ENCODE data around the gene ELMOD3. TPM values are rescaled to one million over a fixed set of nuclear protein-coding genes. Genes with fewer than 3 reads are reported as not detected.
"Not testable (repeated sequence)": the region's sequence is repeated elsewhere in the genome, so short reads cannot be mapped to it uniquely, and the experiment has no call there.

Gene ELMOD3
- total RNA-seq, 1 donor from 2014 or later, result 14.3 TPM

- Mint-ChIP-seq H3K4me3 (ENCODE audit: unreplicated experiment) (no peak overlapping the region), H3K9me3 (ENCODE audit: low read depth) (no peaks in the 10 kb centered on the region), H3K27ac (ENCODE audit: unreplicated experiment) (no peak overlapping the region), H3K4me1 (ENCODE audit: low read depth) (peaks cover 28% of the 10 kb centered on the region), H3K36me3 (ENCODE audit: low read depth) (peaks cover 17% of the 10 kb centered on the region), H3K27me3 (ENCODE audit: low read depth) (no peaks in the 10 kb centered on the region)
- no peak for DNase-seq (ENCODE audit: low spot score)
- TF ChIP-seq, protein P1, sequence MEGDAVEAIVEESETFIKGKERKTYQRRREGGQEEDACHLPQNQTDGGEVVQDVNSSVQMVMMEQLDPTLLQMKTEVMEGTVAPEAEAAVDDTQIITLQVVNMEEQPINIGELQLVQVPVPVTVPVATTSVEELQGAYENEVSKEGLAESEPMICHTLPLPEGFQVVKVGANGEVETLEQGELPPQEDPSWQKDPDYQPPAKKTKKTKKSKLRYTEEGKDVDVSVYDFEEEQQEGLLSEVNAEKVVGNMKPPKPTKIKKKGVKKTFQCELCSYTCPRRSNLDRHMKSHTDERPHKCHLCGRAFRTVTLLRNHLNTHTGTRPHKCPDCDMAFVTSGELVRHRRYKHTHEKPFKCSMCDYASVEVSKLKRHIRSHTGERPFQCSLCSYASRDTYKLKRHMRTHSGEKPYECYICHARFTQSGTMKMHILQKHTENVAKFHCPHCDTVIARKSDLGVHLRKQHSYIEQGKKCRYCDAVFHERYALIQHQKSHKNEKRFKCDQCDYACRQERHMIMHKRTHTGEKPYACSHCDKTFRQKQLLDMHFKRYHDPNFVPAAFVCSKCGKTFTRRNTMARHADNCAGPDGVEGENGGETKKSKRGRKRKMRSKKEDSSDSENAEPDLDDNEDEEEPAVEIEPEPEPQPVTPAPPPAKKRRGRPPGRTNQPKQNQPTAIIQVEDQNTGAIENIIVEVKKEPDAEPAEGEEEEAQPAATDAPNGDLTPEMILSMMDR (IDR thresholded peaks at IDR 0.05), result no peak
Observed at GRCh38 chr2:85310330-85310729, 44.2 kb upstream of the ELMOD3 start.

GRCh38 chr2:85312404-85312803, 42.2 kb upstream of the ELMOD3 start:
- TF ChIP-seq, protein P1 (IDR thresholded peaks at IDR 0.05), result no peak
- H3K4me3 Mint-ChIP-seq (ENCODE audit: unreplicated experiment), result no peak overlapping the region
- H3K36me3 Mint-ChIP-seq (ENCODE audit: low read depth), result peaks cover 20% of the 10 kb centered on the region
- H3K27me3 Mint-ChIP-seq (ENCODE audit: low read depth), result no peaks in the 10 kb centered on the region
- peaks cover 28% of the 10 kb centered on the region for H3K4me1 Mint-ChIP-seq (ENCODE audit: low read depth)
- DNase-seq (ENCODE audit: low spot score), result no peak
- H3K9me3 Mint-ChIP-seq (ENCODE audit: low read depth), result no peaks in the 10 kb centered on the region
- no peak overlapping the region for H3K27ac Mint-ChIP-seq (ENCODE audit: unreplicated experiment)

DNA sequence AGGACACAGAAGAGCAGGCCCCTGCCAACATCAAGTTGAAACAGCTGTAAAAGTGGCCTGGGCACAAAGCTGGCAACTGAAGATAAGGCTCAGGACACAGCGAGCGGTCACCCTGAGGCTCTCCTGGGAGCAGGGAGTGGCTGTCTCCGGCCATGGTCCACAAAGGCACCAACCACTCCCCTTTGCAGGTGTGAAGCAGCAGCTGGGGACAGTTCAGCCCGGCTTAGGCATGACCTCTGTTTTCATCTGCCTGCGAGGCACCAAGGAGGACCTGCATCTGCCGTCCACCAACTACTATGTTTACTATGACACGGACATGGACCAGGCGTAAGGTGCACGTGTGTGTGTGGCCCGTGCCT, 39.7 kb upstream of the ELMOD3 start:
- no peaks in the 10 kb centered on the region for H3K9me3 Mint-ChIP-seq (ENCODE audit: low read depth)
- TF ChIP-seq, protein P1 (IDR thresholded peaks at IDR 0.05), result no peak
- no peaks in the 10 kb centered on the region for H3K27me3 Mint-ChIP-seq (ENCODE audit: low read depth)
- H3K27ac Mint-ChIP-seq (ENCODE audit: unreplicated experiment), result no peak overlapping the region
- peaks cover 22% of the 10 kb centered on the region for H3K36me3 Mint-ChIP-seq (ENCODE audit: low read depth)
- H3K4me1 Mint-ChIP-seq (ENCODE audit: low read depth), result peaks cover 33% of the 10 kb centered on the region
- no peak for DNase-seq (ENCODE audit: low spot score)
- no peak overlapping the region for H3K4me3 Mint-ChIP-seq (ENCODE audit: unreplicated experiment)

- Mint-ChIP-seq H3K4me1 (ENCODE audit: low read depth) (peaks cover 29% of the 10 kb centered on the region), H3K36me3 (ENCODE audit: low read depth) (peaks cover 28% of the 10 kb centered on the region)
- H3K9me3 Mint-ChIP-seq (ENCODE audit: low read depth); H3K27ac Mint-ChIP-seq (ENCODE audit: unreplicated experiment); H3K4me3 Mint-ChIP-seq (ENCODE audit: unreplicated experiment); H3K27me3 Mint-ChIP-seq (ENCODE audit: low read depth); DNase-seq (ENCODE audit: low spot score): not testable (repeated sequence)
Observed at GRCh38 chr2:85315921-85316320, 38.6 kb upstream of the ELMOD3 start.

DNA sequence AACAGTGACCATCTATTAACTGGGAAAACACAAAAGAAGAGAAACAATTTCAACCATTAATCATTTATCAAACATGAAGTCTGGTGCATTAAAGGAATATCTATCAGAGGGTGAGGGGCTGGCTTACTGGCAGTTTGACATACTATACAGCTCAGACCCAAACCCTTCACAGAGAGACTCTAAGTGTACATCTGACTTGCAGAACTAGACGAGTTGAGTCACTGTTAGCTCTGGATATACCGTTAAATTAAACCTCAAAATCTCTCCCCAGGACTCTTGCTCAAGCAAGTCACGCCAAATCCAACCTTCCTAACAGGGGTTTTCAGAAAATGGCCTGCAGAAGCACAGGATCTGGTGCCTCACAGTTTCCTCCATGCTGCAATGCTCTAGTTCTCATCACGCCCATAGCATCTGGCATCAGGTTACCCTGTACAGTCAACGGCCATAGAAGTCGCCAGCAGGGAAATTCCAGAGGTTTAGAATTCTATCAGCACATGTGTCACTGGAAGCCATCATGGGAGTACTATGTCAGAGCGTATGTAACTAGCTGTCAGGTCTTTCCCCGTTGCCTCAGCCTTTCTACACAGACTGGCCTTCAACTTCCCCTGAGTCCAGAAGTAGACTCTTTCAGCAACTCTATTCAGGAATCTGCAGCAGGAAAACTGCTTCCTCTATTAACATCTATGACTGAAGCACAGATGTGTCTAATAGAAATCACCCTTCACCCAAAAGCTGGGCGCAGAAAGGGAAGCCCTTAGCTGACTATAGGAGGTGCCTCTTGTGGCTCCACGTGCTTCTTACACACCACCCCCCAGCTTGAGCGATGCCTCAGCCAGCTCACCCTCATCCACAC, 36.1 kb upstream of the ELMOD3 start:
- H3K36me3 Mint-ChIP-seq (ENCODE audit: low read depth), result peaks cover 41% of the 10 kb centered on the region
- H3K27me3 Mint-ChIP-seq (ENCODE audit: low read depth), result no peaks in the 10 kb centered on the region
- peak overlapping the region; percentile 65 for H3K27ac Mint-ChIP-seq (ENCODE audit: unreplicated experiment)
- H3K4me3 Mint-ChIP-seq (ENCODE audit: unreplicated experiment), result no peak overlapping the region
- H3K4me1 Mint-ChIP-seq (ENCODE audit: low read depth), result peaks cover 34% of the 10 kb centered on the region
- no peaks in the 10 kb centered on the region for H3K9me3 Mint-ChIP-seq (ENCODE audit: low read depth)
- DNase-seq (ENCODE audit: low spot score), result no peak
- TF ChIP-seq, protein P1 (IDR thresholded peaks at IDR 0.05), result no peak

DNA sequence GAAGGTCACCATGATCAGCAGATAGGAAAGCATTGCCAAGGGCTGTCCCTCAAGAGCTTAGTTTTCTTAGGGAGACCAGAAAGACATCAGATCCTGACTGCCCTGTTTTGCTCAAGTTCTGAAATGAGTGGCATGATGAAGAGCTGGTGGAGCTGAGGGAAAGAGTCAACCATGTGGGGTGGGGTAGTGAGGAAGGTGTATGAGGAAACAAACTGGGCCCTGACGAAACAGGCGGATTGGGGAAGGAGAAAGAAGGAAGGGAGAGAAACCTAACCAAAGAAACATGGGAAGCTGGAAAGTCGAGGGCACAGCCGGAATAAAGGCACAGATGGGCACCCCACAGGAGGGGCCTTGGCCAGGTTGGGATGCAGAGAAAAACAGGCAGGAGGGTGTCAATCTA, 34.8 kb upstream of the ELMOD3 start:
- TF ChIP-seq, protein P1 (IDR thresholded peaks at IDR 0.05), result no peak
- no peak for DNase-seq (ENCODE audit: low spot score)
- Mint-ChIP-seq H3K4me1 (ENCODE audit: low read depth) (peaks cover 30% of the 10 kb centered on the region), H3K9me3 (ENCODE audit: low read depth) (no peaks in the 10 kb centered on the region), H3K36me3 (ENCODE audit: low read depth) (peaks cover 45% of the 10 kb centered on the region), H3K27ac (ENCODE audit: unreplicated experiment) (peak overlapping the region; percentile 0), H3K27me3 (ENCODE audit: low read depth) (no peaks in the 10 kb centered on the region), H3K4me3 (ENCODE audit: unreplicated experiment) (no peak overlapping the region)

Data from chondrocyte (in vitro differentiated cells).